ENCODE results near the gene FHIP2A. TPM values are rescaled to one million over a fixed set of nuclear protein-coding genes. Genes with fewer than 3 reads are reported as not detected.
A peak's percentile ranks its signal among the peaks of the same experiment; 100 is the strongest.

FHIP2A gene
- polyA plus RNA-seq, 1 donor (not counting 4 experiments of a cell fraction or from before 2014, with no cell fraction given): 14.9 TPM

- no peak for TF ChIP-seq EZH2 (IDR thresholded peaks at IDR 0.05; ENCODE audit: low read length)
- TF ChIP-seq CTCF (optimal IDR thresholded peaks at IDR 0.05 in 1 of 3, IDR thresholded peaks at IDR 0.05 in 1 of 3, conservative IDR thresholded peaks at IDR 0.05 in 1 of 3; ENCODE audit: extremely low read depth in 1 of 3, insufficient read depth in 2 of 3, low read length in 3 of 3): no peak
- Histone ChIP-seq H3K36me3 (ENCODE audit: control insufficient read depth in 2 of 2, extremely low read depth in 1 of 2, insufficient read depth in 2 of 2, low read length in 2 of 2) (no peaks in the 10 kb centered on the region), H3K79me2 (ENCODE audit: control insufficient read depth, insufficient read depth, low read length) (peaks cover 52% of the 10 kb centered on the region), H3K9me3 (ENCODE audit: control insufficient read depth, low read depth, low read length) (no peaks in the 10 kb centered on the region), H3K27me3 (ENCODE audit: control insufficient read depth, extremely low read depth, insufficient read depth, low read length) (no peaks in the 10 kb centered on the region), H3K4me2 (ENCODE audit: control insufficient read depth, extremely low read depth, insufficient read depth, low read depth, low read length) (peak overlapping the region; percentile 81), H3K4me3 (ENCODE audit: control insufficient read depth in 2 of 3, extremely low read depth in 1 of 3, insufficient read depth in 2 of 3, low read depth in 1 of 3, low read length in 3 of 3) (peak overlapping the region; percentile 56 to 71 (median 64)), H3K4me1 (ENCODE audit: control insufficient read depth, extremely low read depth, insufficient read depth, low read length) (peaks cover 29% of the 10 kb centered on the region), H3K9ac (ENCODE audit: control insufficient read depth, extremely low read depth, insufficient read depth, low read length) (peak overlapping the region; percentile 85), H3K9me1 (ENCODE audit: control insufficient read depth, extremely low read depth, insufficient read depth, low read length) (no peaks in the 10 kb centered on the region), H2AFZ (ENCODE audit: control insufficient read depth, low read length) (no peak overlapping the region), H4K20me1 (ENCODE audit: control insufficient read depth, extremely low read depth, insufficient read depth, low read length) (no peaks in the 10 kb centered on the region), H3K27ac (ENCODE audit: control insufficient read depth, insufficient read depth, low read length) (peak overlapping the region; percentile 89)
- no peak for FAIRE-seq
- DNase-seq (ENCODE audit: low read depth, low spot score): no peak
- dilution Hi-C loops (cut with MboI; ENCODE audit: extremely low pct_ligation_motif_present, low sequenced_read_pairs): no loop called here
Observed at GRCh38 chr10:114823077-114823463, 1.5 kb downstream of the FHIP2A start.

GRCh38 chr10:114824391-114824790 is 2.8 kb downstream of the FHIP2A start:
- no peak overlapping the region for H3K9ac ChIP-seq (ENCODE audit: control insufficient read depth, extremely low read depth, insufficient read depth, low read length)
- H3K9me1 ChIP-seq (ENCODE audit: control insufficient read depth, extremely low read depth, insufficient read depth, low read length): no peaks in the 10 kb centered on the region
- H3K9me3 ChIP-seq (ENCODE audit: control insufficient read depth, low read depth, low read length): no peaks in the 10 kb centered on the region
- H3K4me3 ChIP-seq (ENCODE audit: control insufficient read depth in 2 of 3, extremely low read depth in 1 of 3, insufficient read depth in 2 of 3, low read depth in 1 of 3, low read length in 3 of 3): peak overlapping the region in 2 of 3 experiments; percentile 26 to 40
- no peaks in the 10 kb centered on the region for H3K27me3 ChIP-seq (ENCODE audit: control insufficient read depth, extremely low read depth, insufficient read depth, low read length)
- H3K79me2 ChIP-seq (ENCODE audit: control insufficient read depth, insufficient read depth, low read length): peaks cover 64% of the 10 kb centered on the region
- peaks cover 33% of the 10 kb centered on the region for H3K4me1 ChIP-seq (ENCODE audit: control insufficient read depth, extremely low read depth, insufficient read depth, low read length)
- no peaks in the 10 kb centered on the region for H4K20me1 ChIP-seq (ENCODE audit: control insufficient read depth, extremely low read depth, insufficient read depth, low read length)
- H3K36me3 ChIP-seq (ENCODE audit: control insufficient read depth in 2 of 2, extremely low read depth in 1 of 2, insufficient read depth in 2 of 2, low read length in 2 of 2): no peaks in the 10 kb centered on the region
- DNase-seq (ENCODE audit: low read depth, low spot score): no peak
- H3K4me2 ChIP-seq (ENCODE audit: control insufficient read depth, extremely low read depth, insufficient read depth, low read depth, low read length): peak overlapping the region; percentile 74
- no peak overlapping the region for H2AFZ ChIP-seq (ENCODE audit: control insufficient read depth, low read length)
- dilution Hi-C loops (cut with MboI; ENCODE audit: extremely low pct_ligation_motif_present, low sequenced_read_pairs): no loop called here
- peak overlapping the region; percentile 37 for H3K27ac ChIP-seq (ENCODE audit: control insufficient read depth, insufficient read depth, low read length)
- no peak for TF ChIP-seq CTCF (optimal IDR thresholded peaks at IDR 0.05 in 1 of 3, IDR thresholded peaks at IDR 0.05 in 1 of 3, conservative IDR thresholded peaks at IDR 0.05 in 1 of 3; ENCODE audit: extremely low read depth in 1 of 3, insufficient read depth in 2 of 3, low read length in 3 of 3)
- no peak for TF ChIP-seq EZH2 (IDR thresholded peaks at IDR 0.05; ENCODE audit: low read length)
- FAIRE-seq: peak; percentile 59
